ENCODE measurements around the gene CMTM6.
A peak's percentile ranks its signal among the peaks of the same experiment; 100 is the strongest.
"Not testable (repeated sequence)": the region's sequence is repeated elsewhere in the genome, so short reads cannot be mapped to it uniquely, and the experiment has no call there.

The CMTM6 gene

GRCh38 chr3:32518921-32519320, 16.3 kb upstream of the CMTM6 start:
- not testable (repeated sequence) for H3K23ac ChIP-seq (ENCODE audit: low read length in 2 of 2); H2AK5ac ChIP-seq (ENCODE audit: low read length, severe bottlenecking); H4K8ac ChIP-seq (ENCODE audit: low read length); H2AFZ ChIP-seq (ENCODE audit: low read depth, low read length); H2BK5ac ChIP-seq (ENCODE audit: low read depth, low read length, poor library complexity, severe bottlenecking); H3K14ac ChIP-seq (ENCODE audit: low read length in 2 of 2); H3K18ac ChIP-seq (ENCODE audit: low read depth in 1 of 2, low read length in 2 of 2); H3K9ac ChIP-seq (ENCODE audit: low read length); DNase-seq; H3K4me3 ChIP-seq (ENCODE audit: insufficient read depth in 1 of 2, low read depth in 1 of 2, low read length in 2 of 2); H3K27me3 ChIP-seq (ENCODE audit: control insufficient read depth in 1 of 2, insufficient read depth in 1 of 2, low read length in 2 of 2); H3K4ac ChIP-seq (ENCODE audit: low read depth in 1 of 2, low read length in 2 of 2); H3K9me3 ChIP-seq (ENCODE audit: control insufficient read depth, low read length); H3K79me1 ChIP-seq (replicated peaks; ENCODE audit: low read length, poor library complexity, severe bottlenecking); H2BK120ac ChIP-seq (ENCODE audit: low read depth, low read length); H3K4me2 ChIP-seq (ENCODE audit: low read length, poor library complexity, severe bottlenecking); H4K91ac ChIP-seq (ENCODE audit: low read length); H2BK12ac ChIP-seq (ENCODE audit: low read length in 2 of 2); H3K27ac ChIP-seq (ENCODE audit: low read length, poor library complexity, severe bottlenecking); H2BK15ac ChIP-seq (ENCODE audit: low read depth, poor library complexity, severe bottlenecking); H3K4me1 ChIP-seq (ENCODE audit: control insufficient read depth, insufficient read depth, low read depth, low read length)
- 97% methylated on average over 2 of the region's 5 CpGs for WGBS
- H3K36me3 ChIP-seq (ENCODE audit: control insufficient read depth in 1 of 2, insufficient read depth in 2 of 2, low read depth in 1 of 2, low read length in 2 of 2), result peaks cover 0 to 19% of the 10 kb centered on the region in 2 experiments

- H3K14ac ChIP-seq (ENCODE audit: low read length in 2 of 2); H2BK12ac ChIP-seq (ENCODE audit: low read length in 2 of 2); H2BK5ac ChIP-seq (ENCODE audit: low read depth, low read length, poor library complexity, severe bottlenecking); H3K4me2 ChIP-seq (ENCODE audit: low read length, poor library complexity, severe bottlenecking); H3K9ac ChIP-seq (ENCODE audit: low read length); H3K79me1 ChIP-seq (replicated peaks; ENCODE audit: low read length, poor library complexity, severe bottlenecking); H3K9me3 ChIP-seq (ENCODE audit: control insufficient read depth, low read length); DNase-seq; H3K23ac ChIP-seq (ENCODE audit: low read length in 2 of 2); H4K91ac ChIP-seq (ENCODE audit: low read length); H4K8ac ChIP-seq (ENCODE audit: low read length); H2AFZ ChIP-seq (ENCODE audit: low read depth, low read length); H3K4me3 ChIP-seq (ENCODE audit: insufficient read depth in 1 of 2, low read depth in 1 of 2, low read length in 2 of 2); H3K4me1 ChIP-seq (ENCODE audit: control insufficient read depth, insufficient read depth, low read depth, low read length); H3K4ac ChIP-seq (ENCODE audit: low read depth in 1 of 2, low read length in 2 of 2); H3K27me3 ChIP-seq (ENCODE audit: control insufficient read depth in 1 of 2, insufficient read depth in 1 of 2, low read length in 2 of 2); H3K18ac ChIP-seq (ENCODE audit: low read depth in 1 of 2, low read length in 2 of 2); H2AK5ac ChIP-seq (ENCODE audit: low read length, severe bottlenecking); H2BK15ac ChIP-seq (ENCODE audit: low read depth, poor library complexity, severe bottlenecking); H3K27ac ChIP-seq (ENCODE audit: low read length, poor library complexity, severe bottlenecking); H2BK120ac ChIP-seq (ENCODE audit: low read depth, low read length): not testable (repeated sequence)
- over 99% methylated on average over 9 of the region's 9 CpGs for WGBS
- peaks cover 0 to 11% of the 10 kb centered on the region in 2 experiments for H3K36me3 ChIP-seq (ENCODE audit: control insufficient read depth in 1 of 2, insufficient read depth in 2 of 2, low read depth in 1 of 2, low read length in 2 of 2)
Measured at GRCh38 chr3:32516751-32517150, 14.1 kb upstream of the CMTM6 start.

- H2AFZ ChIP-seq (ENCODE audit: low read depth, low read length), result no peak overlapping the region
- no peaks in the 10 kb centered on the region for H3K27me3 ChIP-seq (ENCODE audit: control insufficient read depth in 1 of 2, insufficient read depth in 1 of 2, low read length in 2 of 2)
- no peak overlapping the region for H3K27ac ChIP-seq (ENCODE audit: low read length, poor library complexity, severe bottlenecking)
- no peaks in the 10 kb centered on the region for H3K79me1 ChIP-seq (replicated peaks; ENCODE audit: low read length, poor library complexity, severe bottlenecking)
- no peak overlapping the region for H3K14ac ChIP-seq (ENCODE audit: low read length in 2 of 2)
- no peak overlapping the region for H2AK5ac ChIP-seq (ENCODE audit: low read length, severe bottlenecking)
- DNase-seq, result no peak
- no peak overlapping the region for H3K4me3 ChIP-seq (ENCODE audit: insufficient read depth in 1 of 2, low read depth in 1 of 2, low read length in 2 of 2)
- 100% methylated on average over 1 of the region's 2 CpGs for WGBS
- no peak overlapping the region for H4K91ac ChIP-seq (ENCODE audit: low read length)
- H2BK5ac ChIP-seq (ENCODE audit: low read depth, low read length, poor library complexity, severe bottlenecking), result no peak overlapping the region
- no peaks in the 10 kb centered on the region for H3K9me3 ChIP-seq (ENCODE audit: control insufficient read depth, low read length)
- H2BK15ac ChIP-seq (ENCODE audit: low read depth, poor library complexity, severe bottlenecking), result no peak overlapping the region
- H3K4me1 ChIP-seq (ENCODE audit: control insufficient read depth, insufficient read depth, low read depth, low read length), result no peaks in the 10 kb centered on the region
- no peaks in the 10 kb centered on the region for H3K36me3 ChIP-seq (ENCODE audit: control insufficient read depth in 1 of 2, insufficient read depth in 2 of 2, low read depth in 1 of 2, low read length in 2 of 2)
- H3K9ac ChIP-seq (ENCODE audit: low read length), result no peak overlapping the region
- H2BK120ac ChIP-seq (ENCODE audit: low read depth, low read length), result no peak overlapping the region
- H3K18ac ChIP-seq (ENCODE audit: low read depth in 1 of 2, low read length in 2 of 2), result no peak overlapping the region
- H2BK12ac ChIP-seq (ENCODE audit: low read length in 2 of 2), result no peak overlapping the region
- H3K23ac ChIP-seq (ENCODE audit: low read length in 2 of 2), result no peak overlapping the region
- H3K4me2 ChIP-seq (ENCODE audit: low read length, poor library complexity, severe bottlenecking), result no peak overlapping the region
- H3K4ac ChIP-seq (ENCODE audit: low read depth in 1 of 2, low read length in 2 of 2), result no peak overlapping the region
- H4K8ac ChIP-seq (ENCODE audit: low read length), result no peak overlapping the region
Measured at GRCh38 chr3:32511005-32511404, 8.4 kb upstream of the CMTM6 start.

- Histone ChIP-seq H3K9me3 (ENCODE audit: control insufficient read depth, low read length) (no peaks in the 10 kb centered on the region), H3K27ac (ENCODE audit: low read length, poor library complexity, severe bottlenecking) (no peak overlapping the region), H3K4ac (ENCODE audit: low read depth in 1 of 2, low read length in 2 of 2) (no peak overlapping the region), H2AK5ac (ENCODE audit: low read length, severe bottlenecking) (no peak overlapping the region), H2AFZ (ENCODE audit: low read depth, low read length) (no peak overlapping the region), H3K23ac (ENCODE audit: low read length in 2 of 2) (no peak overlapping the region), H3K14ac (ENCODE audit: low read length in 2 of 2) (no peak overlapping the region), H3K4me2 (ENCODE audit: low read length, poor library complexity, severe bottlenecking) (no peak overlapping the region), H3K79me1 (replicated peaks; ENCODE audit: low read length, poor library complexity, severe bottlenecking) (no peaks in the 10 kb centered on the region), H3K18ac (ENCODE audit: low read depth in 1 of 2, low read length in 2 of 2) (no peak overlapping the region), H2BK12ac (ENCODE audit: low read length in 2 of 2) (no peak overlapping the region), H3K9ac (ENCODE audit: low read length) (no peak overlapping the region), H4K8ac (ENCODE audit: low read length) (no peak overlapping the region), H2BK15ac (ENCODE audit: low read depth, poor library complexity, severe bottlenecking) (no peak overlapping the region), H4K91ac (ENCODE audit: low read length) (no peak overlapping the region), H2BK5ac (ENCODE audit: low read depth, low read length, poor library complexity, severe bottlenecking) (no peak overlapping the region), H3K4me3 (ENCODE audit: insufficient read depth in 1 of 2, low read depth in 1 of 2, low read length in 2 of 2) (no peak overlapping the region), H2BK120ac (ENCODE audit: low read depth, low read length) (no peak overlapping the region), H3K36me3 (ENCODE audit: control insufficient read depth in 1 of 2, insufficient read depth in 2 of 2, low read depth in 1 of 2, low read length in 2 of 2) (no peaks in the 10 kb centered on the region), H3K4me1 (ENCODE audit: control insufficient read depth, insufficient read depth, low read depth, low read length) (no peaks in the 10 kb centered on the region), H3K27me3 (ENCODE audit: control insufficient read depth in 1 of 2, insufficient read depth in 1 of 2, low read length in 2 of 2) (no peaks in the 10 kb centered on the region)
- 10% methylated on average over 2 of the region's 3 CpGs for WGBS
- peak; percentile 76 for DNase-seq
Measured at GRCh38 chr3:32510075-32510724, 7.5 kb upstream of the CMTM6 start.
